HepG2 (cell line): Measurements from ENCODE around the gene COL27A1. TPM values are rescaled to one million over a fixed set of nuclear protein-coding genes. Genes with fewer than 3 reads are reported as not detected.

Experiments
- ATAC-seq: fragments of 200-7000 bp; cut with Tn5 transposase; 3 replicates; pipeline ENCODE4 v1.9.1; 2020; ENCODE audit warnings: mild to moderate bottlenecking, moderate library complexity
- BruUV-seq: library from RNA; stranded (reverse); fragments of 400-500 nt; replicated peaks from 2 replicates; lab custom pipeline; 2021; lab: Mats Ljungman, UMichigan
- CTCF ChIA-PET: fragments of 300-600 bp; formaldehyde crosslinking; extraction: SDS; loops from one replicate; lab custom pipeline; 2021; ENCODE audit warnings: low total read pairs, inconsistent platforms, low intra/inter-chr PET ratio; lab: Yijun Ruan, JAX
- POLR2A ChIA-PET: fragments of 350-600 bp; sonication (Branson Sonifier 250); formaldehyde crosslinking; loops from one replicate; lab custom pipeline; 2020; ENCODE audit warnings: antibody characterized with exemption, inconsistent platforms; lab: Yijun Ruan, JAX
- DNase-seq: peaks from one replicate; pipeline ENCODE4 v3.0.0-alpha.2; 2015; ENCODE audit warnings: low spot score
- FAIRE-seq: peaks from 3 replicates; lab custom pipeline; 2011; peaks lifted over from hg19 to GRCh38; lab: Jason Lieb, UNC
- H2AFZ ChIP-seq: one replicate; pipeline ENCODE4 v1.6.1; 2011; ENCODE audit warnings: low read length, inconsistent platforms
- H3K27ac ChIP-seq: fragments of 300-600 bp; 3 replicates; pipeline ENCODE4 v1.8.0; 2011; ENCODE audit warnings: mixed run types, mild to moderate bottlenecking, mixed read lengths, low read length, inconsistent platforms; ENCODE audit not compliant: insufficient read depth; ENCODE audit errors: extremely low read length
- H3K27me3 ChIP-seq, 2 experiments: fragments of 200-600 bp in 1 of 2; 2 replicates in 1 of 2; 3 replicates in 1 of 2; pipeline versions ENCODE4 v1.6.0 to v1.8.0; 2011; ENCODE audit warnings: low read length in 2 of 2, mild to moderate bottlenecking in 2 of 2, moderate library complexity in 2 of 2, inconsistent platforms in 1 of 2; ENCODE audit not compliant: insufficient read depth in 2 of 2, control insufficient read depth in 1 of 2
- H3K36me3 ChIP-seq, 2 experiments: fragments of 200-600 bp in 1 of 2; replicated peaks in 1 of 2; 2 replicates in 1 of 2; 3 replicates in 1 of 2; pipeline versions ENCODE4 v1.5.1 to v1.8.0; 2011; ENCODE audit warnings: low read length in 2 of 2, inconsistent platforms in 1 of 2; ENCODE audit not compliant: insufficient read depth in 2 of 2, control insufficient read depth in 1 of 2
- H3K4me1 ChIP-seq: 2 replicates; pipeline ENCODE4 v1.5.1; 2012; ENCODE audit warnings: low read length, inconsistent platforms; ENCODE audit not compliant: insufficient read depth
- H3K4me2 ChIP-seq: 2 replicates; pipeline ENCODE4 v1.6.0; 2011; ENCODE audit warnings: low read depth, low read length, inconsistent platforms
- H3K4me3 ChIP-seq, 3 experiments: fragments of 200-600 bp in 1 of 3; sonication (generic), shearing (Covaris generic) in 1 of 3; replicated peaks in 1 of 3; 2 replicates each; pipeline ENCODE4 v1.5.1; 2011 to 2016; ENCODE audit warnings: low read length in 3 of 3, inconsistent platforms in 2 of 3, low read depth in 2 of 3, mild to moderate bottlenecking in 2 of 3, control low read depth in 1 of 3, mixed read lengths in 1 of 3; ENCODE audit not compliant: insufficient read depth in 1 of 3
- H3K79me2 ChIP-seq: one replicate; pipeline ENCODE4 v1.6.1; 2011; ENCODE audit warnings: low read length, inconsistent platforms; ENCODE audit not compliant: insufficient read depth
- H3K9ac ChIP-seq: 2 replicates; pipeline ENCODE4 v1.6.0; 2011; ENCODE audit warnings: mild to moderate bottlenecking, low read depth, low read length, inconsistent platforms; ENCODE audit not compliant: insufficient read depth
- H3K9me3 ChIP-seq: 2 replicates; pipeline ENCODE4 v1.5.1; 2012; ENCODE audit warnings: mild to moderate bottlenecking, low read length
- H4K20me1 ChIP-seq: 2 replicates; pipeline ENCODE4 v1.6.0; 2011; ENCODE audit warnings: inconsistent platforms, mild to moderate bottlenecking, low read length, moderate library complexity; ENCODE audit not compliant: insufficient read depth
- GMEB2 ChIP-seq: IDR thresholded peaks from 2 replicates; pipeline ENCODE4 v1.6.1; 2016; ENCODE audit warnings: missing biosample characterization, missing genetic modification reagents, low read depth
- ISX ChIP-seq: sonication (generic); formaldehyde crosslinking; conservative IDR thresholded peaks from 2 replicates; pipeline ENCODE4 v1.5.0; 2020; ENCODE audit warnings: missing genetic modification reagents
- NFKB2 ChIP-seq: sonication (generic); formaldehyde crosslinking; IDR thresholded peaks from 2 replicates; pipeline ENCODE4 v1.4.0; 2020; ENCODE audit warnings: missing genetic modification reagents, borderline replicate concordance
- RARG ChIP-seq: sonication (generic); formaldehyde crosslinking; IDR thresholded peaks from 2 replicates; pipeline ENCODE4 v1.4.0; 2020; ENCODE audit warnings: low read depth, mild to moderate bottlenecking, missing genetic modification reagents
- RBM22 ChIP-seq: fragments of 200-400 bp; formaldehyde crosslinking; optimal IDR thresholded peaks from 2 replicates; pipeline ENCODE3; 2017; ENCODE audit warnings: mild to moderate bottlenecking, low read length, moderate library complexity
- SMARCE1 ChIP-seq: fragments of 450-650 bp; IDR thresholded peaks from 2 replicates; pipeline ENCODE4 v1.6.1; 2017; ENCODE audit warnings: borderline replicate concordance
- ZKSCAN8 ChIP-seq: IDR thresholded peaks from 2 replicates; pipeline ENCODE4 v1.6.1; 2016; ENCODE audit warnings: borderline replicate concordance, missing genetic modification reagents, missing compliant biosample characterization
- ZNF629 ChIP-seq: sonication (generic); formaldehyde crosslinking; conservative IDR thresholded peaks from 2 replicates; pipeline ENCODE4 v1.5.0; 2020; ENCODE audit warnings: missing genetic modification reagents
- ZNF687 ChIP-seq: sonication (generic); formaldehyde crosslinking; IDR thresholded peaks from 2 replicates; pipeline ENCODE4 v1.5.1; 2020; ENCODE audit warnings: mild to moderate bottlenecking, missing genetic modification reagents, moderate library complexity
- WGBS: methylation state at CpG from one replicate; pipeline ENCODE4 v1.1.6; 2017; ENCODE audit warnings: low lambda C conversion rate; 5-methylcytosine and 5-hydroxymethylcytosine counted together
- in situ Hi-C: cut with HindIII; loops from 2 replicates; pipeline ENCODE4 v1.10.0; 2017; ENCODE audit warnings: low pct_unique_long_range_greater_than_20kb; ENCODE audit not compliant: extremely low pct_ligation_motif_present
- intact Hi-C: fragments of 100-400 bp; cut with micrococcal nuclease; formaldehyde crosslinking; loops from one replicate; pipeline ENCODE4 v1.10.0; 2022; ENCODE audit not compliant: unreplicated experiment
- polyA plus RNA-seq, 8 experiments: library from polyadenylated mRNA; depleted of rRNA in 3 of 8; stranded (reverse) in 7 of 8; unstranded in 1 of 8; fragments of >200 nt; fragmentation: Illumina TruSeq in 4 of 8; extraction: Trizol in 4 of 8; gene quantifications; 2 replicates each; pipeline versions ENCODE4 v1.2.1 to v1.2.3, GENCODE V29; 2011 to 2016; ENCODE audit warnings: low read depth in 4 of 8, missing spikeins in 1 of 8, mixed read lengths in 1 of 8; ENCODE audit not compliant: insufficient read depth in 1 of 8
- total RNA-seq, 5 experiments: library from RNA; depleted of rRNA; stranded (reverse); fragments of >200 nt; fragmentation: Illumina TruSeq; extraction: Trizol; gene quantifications; 2 replicates each; pipeline ENCODE4 v1.2.3, GENCODE V29; 2016; ENCODE audit warnings: low read depth in 1 of 5

The COL27A1 gene
- total and polyA plus RNA-seq, 2 of the 13 experiments (the other 11 are each of a cell fraction or from before 2014, with no cell fraction given), result 71.3 to 89.1 TPM

GRCh38 chr9:114179516-114179915 is 24.2 kb downstream of the COL27A1 start:
- Histone ChIP-seq H3K4me2 (no peak overlapping the region), H3K79me2 (peaks cover 15% of the 10 kb centered on the region), H4K20me1 (no peaks in the 10 kb centered on the region), H2AFZ (no peak overlapping the region), H3K27me3 (no peaks in the 10 kb centered on the region), H3K4me3 (no peak overlapping the region), H3K4me1 (peaks cover 55% of the 10 kb centered on the region), H3K36me3 (peaks cover 42 to 67% of the 10 kb centered on the region in 2 experiments), H3K27ac (no peak overlapping the region), H3K9ac (no peak overlapping the region), H3K9me3 (no peaks in the 10 kb centered on the region)
- no TSS peak for BruUV-seq
- ATAC-seq (no peak), FAIRE-seq (no peak), DNase-seq (no peak)
- in situ Hi-C loops, result no loop called here
- 89% methylated on average over 2 of the region's 2 CpGs for WGBS
- ChIA-PET POLR2A (no interaction called here), CTCF (no interaction called here)
- intact Hi-C loops, result no loop called here
- TF ChIP-seq GMEB2 (CRISPR knock-in tag), result no peak
- peak; percentile 85 for TF ChIP-seq ZNF629
- no peak for TF ChIP-seq ISX (CRISPR knock-in tag)
- no peak for TF ChIP-seq ZKSCAN8

GRCh38 chr9:114180696-114181606 is 25.6 kb downstream of the COL27A1 start:
- peaks cover 43% of the 10 kb centered on the region for H3K4me1 ChIP-seq
- CTCF ChIA-PET, result no interaction called here
- in situ Hi-C loops, result no loop called here
- 96% methylated on average over 13 of the region's 14 CpGs for WGBS
- no TSS peak for BruUV-seq
- no peaks in the 10 kb centered on the region for H3K9me3 ChIP-seq
- POLR2A ChIA-PET, result no interaction called here
- peaks cover 55 to 82% of the 10 kb centered on the region in 2 experiments for H3K36me3 ChIP-seq
- no peaks in the 10 kb centered on the region for H4K20me1 ChIP-seq
- DNase-seq, result no peak
- no peak overlapping the region for H3K27ac ChIP-seq
- H3K4me2 ChIP-seq, result no peak overlapping the region
- peak; percentile 10; the same call in 1 of the 2 replicates for TF ChIP-seq ZNF687 (CRISPR knock-in tag)
- TF ChIP-seq RARG (CRISPR knock-in tag), result no peak
- TF ChIP-seq RBM22, result peak; percentile 30
- TF ChIP-seq SMARCE1, result no peak
- no peak for TF ChIP-seq NFKB2 (CRISPR knock-in tag)
- TF ChIP-seq, all 625 proteins: peak for 2
- Histone ChIP-seq H3K27me3 (no peaks in the 10 kb centered on the region), H2AFZ (no peak overlapping the region), H3K79me2 (peaks cover 12% of the 10 kb centered on the region), H3K4me3 (no peak overlapping the region), H3K9ac (no peak overlapping the region)
- intact Hi-C loops, result no loop called here
- no peak for FAIRE-seq
- ATAC-seq, result no peak; the same call in 2 of the 3 replicates
